ENCODE data around the gene MACC1. TPM values are rescaled to one million over a fixed set of nuclear protein-coding genes. Genes with fewer than 3 reads are reported as not detected.
A peak's percentile ranks its signal among the peaks of the same experiment; 100 is the strongest.

Gene MACC1
- total and polyA plus RNA-seq, 4 donors: 0.69 to 3.0 (median 1.7) TPM; not detected in 1

- Histone ChIP-seq H3K36me3 (ENCODE audit: control insufficient read depth in 1 of 2, insufficient read depth in 2 of 2, low read length in 1 of 2) (no peaks in the 10 kb centered on the region), H3K4me3 (ENCODE audit: low read length in 2 of 2) (no peak overlapping the region), H3K27me3 (ENCODE audit: control insufficient read depth in 1 of 2, insufficient read depth in 2 of 2, low read length in 1 of 2) (no peaks in the 10 kb centered on the region), H3K4me1 (ENCODE audit: control insufficient read depth in 1 of 2, insufficient read depth in 2 of 2, low read length in 2 of 2) (no peaks in the 10 kb centered on the region), H3K27ac (ENCODE audit: low read depth in 1 of 2, low read length in 2 of 2) (no peak overlapping the region), H3K9me3 (ENCODE audit: control insufficient read depth, low read length) (no peaks in the 10 kb centered on the region)
- ATAC-seq (ENCODE audit: low FRiP score) (no peak), DNase-seq (no peak)
- intact Hi-C loops (cut with DNase I): no loop called here
- 82 to 90% methylated on average over 2 of the region's 2 CpGs for WGBS, 2 donors
Observed at GRCh38 chr7:20111821-20112542, 105.2 kb downstream of the MACC1 start.

- Histone ChIP-seq H3K4me3 (ENCODE audit: low read length in 2 of 2) (no peak overlapping the region), H3K27me3 (ENCODE audit: control insufficient read depth in 1 of 2, insufficient read depth in 2 of 2, low read length in 1 of 2) (no peaks in the 10 kb centered on the region), H3K27ac (ENCODE audit: low read depth in 1 of 2, low read length in 2 of 2) (no peak overlapping the region), H3K9me3 (ENCODE audit: control insufficient read depth, low read length) (no peaks in the 10 kb centered on the region), H3K36me3 (ENCODE audit: control insufficient read depth in 1 of 2, insufficient read depth in 2 of 2, low read length in 1 of 2) (no peaks in the 10 kb centered on the region), H3K4me1 (ENCODE audit: control insufficient read depth in 1 of 2, insufficient read depth in 2 of 2, low read length in 2 of 2) (no peaks in the 10 kb centered on the region)
- DNase-seq (no peak), ATAC-seq (ENCODE audit: low FRiP score) (peak; percentile 42)
- intact Hi-C loops (cut with DNase I): no loop called here
- WGBS, 2 donors: 67 to 74% methylated on average over 3 of the region's 3 CpGs
Observed at GRCh38 chr7:20107582-20107981, 109.6 kb downstream of the MACC1 start.

DNA sequence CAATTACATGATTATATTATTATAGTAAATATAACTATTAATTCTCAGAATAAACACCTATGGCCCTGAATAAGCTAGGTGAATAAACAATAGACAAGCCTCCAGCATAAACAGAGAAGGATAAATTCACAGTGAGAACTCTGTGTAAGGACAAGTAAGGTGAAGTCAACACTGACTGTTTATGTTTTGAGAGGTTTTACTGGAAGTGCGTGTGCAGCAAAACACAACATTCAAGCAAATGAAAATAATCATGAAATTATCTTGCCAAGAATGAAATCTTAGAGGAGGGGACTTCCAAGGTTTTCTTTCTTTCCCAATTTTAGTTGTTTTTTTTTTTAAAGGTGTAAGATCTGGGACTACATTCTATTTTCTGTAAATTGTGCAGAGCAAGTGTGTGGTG lies 112.5 kb downstream of the MACC1 start:
- 22 to 50% methylated on average over 1 of the region's 1 CpG for WGBS, 2 donors
- H3K27me3 ChIP-seq (ENCODE audit: control insufficient read depth in 1 of 2, insufficient read depth in 2 of 2, low read length in 1 of 2): no peaks in the 10 kb centered on the region
- H3K27ac ChIP-seq (ENCODE audit: low read depth in 1 of 2, low read length in 2 of 2): no peak overlapping the region
- no peaks in the 10 kb centered on the region for H3K4me1 ChIP-seq (ENCODE audit: control insufficient read depth in 1 of 2, insufficient read depth in 2 of 2, low read length in 2 of 2)
- no peak for DNase-seq
- intact Hi-C loops (cut with DNase I): no loop called here
- H3K4me3 ChIP-seq (ENCODE audit: low read length in 2 of 2): no peak overlapping the region
- H3K9me3 ChIP-seq (ENCODE audit: control insufficient read depth, low read length): no peaks in the 10 kb centered on the region
- no peak for ATAC-seq (ENCODE audit: low FRiP score)
- H3K36me3 ChIP-seq (ENCODE audit: control insufficient read depth in 1 of 2, insufficient read depth in 2 of 2, low read length in 1 of 2): no peaks in the 10 kb centered on the region

DNA sequence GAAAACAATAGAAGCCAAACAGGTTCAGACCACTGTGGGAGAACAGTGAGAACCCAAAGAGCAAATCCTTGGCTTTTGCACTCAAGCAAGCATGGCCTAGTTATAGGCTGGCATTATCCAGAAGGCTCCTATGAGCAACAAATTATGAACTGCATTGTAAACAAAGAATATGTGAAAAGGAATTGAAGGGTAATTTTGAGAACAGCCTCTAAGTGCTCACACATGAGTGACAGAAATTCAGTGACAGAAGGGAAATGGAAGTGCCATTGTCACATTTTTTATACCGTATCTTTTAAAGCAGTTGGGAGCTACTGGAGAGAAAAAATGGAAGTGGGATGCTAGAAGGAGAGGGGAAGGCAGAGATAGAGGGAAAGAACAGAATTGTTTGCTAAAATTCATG lies 114.2 kb downstream of the MACC1 start:
- Histone ChIP-seq H3K4me1 (ENCODE audit: control insufficient read depth in 1 of 2, insufficient read depth in 2 of 2, low read length in 2 of 2) (no peaks in the 10 kb centered on the region), H3K36me3 (ENCODE audit: control insufficient read depth in 1 of 2, insufficient read depth in 2 of 2, low read length in 1 of 2) (no peaks in the 10 kb centered on the region), H3K27me3 (ENCODE audit: control insufficient read depth in 1 of 2, insufficient read depth in 2 of 2, low read length in 1 of 2) (no peaks in the 10 kb centered on the region), H3K27ac (ENCODE audit: low read depth in 1 of 2, low read length in 2 of 2) (no peak overlapping the region), H3K4me3 (ENCODE audit: low read length in 2 of 2) (no peak overlapping the region), H3K9me3 (ENCODE audit: control insufficient read depth, low read length) (no peaks in the 10 kb centered on the region)
- no peak for DNase-seq
- 36 to 37% methylated on average over 1 of the region's 1 CpG for WGBS, 2 donors
- intact Hi-C loops (cut with DNase I): no loop called here
- ATAC-seq (ENCODE audit: low FRiP score): no peak

DNA sequence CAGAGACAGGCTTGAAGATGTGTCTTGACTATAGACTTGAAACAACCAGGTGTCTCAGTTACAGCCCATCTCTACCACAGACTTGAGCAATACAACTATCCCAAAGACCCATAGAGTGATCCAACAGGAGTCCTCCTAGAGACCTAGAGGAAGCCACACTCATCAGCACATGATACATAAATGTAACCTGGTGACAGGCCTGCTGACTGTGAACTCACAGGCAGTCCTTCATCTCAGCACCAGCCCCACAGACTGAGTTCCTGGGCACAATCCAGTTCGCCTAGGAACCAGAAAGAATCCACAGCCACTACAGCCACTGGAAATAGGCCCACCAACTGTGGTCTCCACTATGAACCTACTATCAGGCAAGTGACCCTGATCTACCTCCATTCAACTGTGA lies 121.3 kb downstream of the MACC1 start:
- Histone ChIP-seq H3K4me3 (ENCODE audit: low read length in 2 of 2) (no peak overlapping the region), H3K27me3 (ENCODE audit: control insufficient read depth in 1 of 2, insufficient read depth in 2 of 2, low read length in 1 of 2) (no peaks in the 10 kb centered on the region), H3K36me3 (ENCODE audit: control insufficient read depth in 1 of 2, insufficient read depth in 2 of 2, low read length in 1 of 2) (no peaks in the 10 kb centered on the region), H3K4me1 (ENCODE audit: control insufficient read depth in 1 of 2, insufficient read depth in 2 of 2, low read length in 2 of 2) (no peaks in the 10 kb centered on the region), H3K9me3 (ENCODE audit: control insufficient read depth, low read length) (peaks cover 3% of the 10 kb centered on the region), H3K27ac (ENCODE audit: low read depth in 1 of 2, low read length in 2 of 2) (no peak overlapping the region)
- no peak for DNase-seq
- 89 to 94% methylated on average over 1 of the region's 1 CpG for WGBS, 2 donors
- no peak for ATAC-seq (ENCODE audit: low FRiP score)
- intact Hi-C loops (cut with DNase I): no loop called here

DNA sequence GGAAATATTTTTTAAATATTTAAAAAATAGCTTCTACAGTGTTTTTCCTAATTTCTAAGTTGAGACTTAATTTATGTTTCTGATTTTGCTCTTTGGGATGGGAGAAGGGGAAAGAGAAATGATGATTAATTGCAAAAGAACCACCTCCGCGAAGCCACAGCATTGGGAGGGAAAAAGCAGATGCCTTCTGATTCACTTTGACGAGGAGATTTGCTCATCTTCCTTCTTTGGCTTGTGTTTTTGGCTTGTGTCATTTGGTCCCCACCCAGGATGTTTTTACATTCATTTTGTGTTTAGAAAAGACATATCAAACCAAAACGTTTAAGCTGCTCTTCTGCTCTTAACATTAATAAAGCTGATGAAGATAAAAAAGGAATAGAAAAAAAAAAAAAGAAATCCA lies 121.7 kb downstream of the MACC1 start:
- intact Hi-C loops (cut with DNase I): no loop called here
- Histone ChIP-seq H3K36me3 (ENCODE audit: control insufficient read depth in 1 of 2, insufficient read depth in 2 of 2, low read length in 1 of 2) (no peaks in the 10 kb centered on the region), H3K27me3 (ENCODE audit: control insufficient read depth in 1 of 2, insufficient read depth in 2 of 2, low read length in 1 of 2) (no peaks in the 10 kb centered on the region), H3K4me1 (ENCODE audit: control insufficient read depth in 1 of 2, insufficient read depth in 2 of 2, low read length in 2 of 2) (no peaks in the 10 kb centered on the region), H3K9me3 (ENCODE audit: control insufficient read depth, low read length) (peaks cover 3% of the 10 kb centered on the region), H3K27ac (ENCODE audit: low read depth in 1 of 2, low read length in 2 of 2) (no peak overlapping the region), H3K4me3 (ENCODE audit: low read length in 2 of 2) (no peak overlapping the region)
- ATAC-seq (ENCODE audit: low FRiP score) (no peak), DNase-seq (no peak)
- WGBS, 2 donors: 87 to 89% methylated on average over 4 of the region's 4 CpGs

DNA sequence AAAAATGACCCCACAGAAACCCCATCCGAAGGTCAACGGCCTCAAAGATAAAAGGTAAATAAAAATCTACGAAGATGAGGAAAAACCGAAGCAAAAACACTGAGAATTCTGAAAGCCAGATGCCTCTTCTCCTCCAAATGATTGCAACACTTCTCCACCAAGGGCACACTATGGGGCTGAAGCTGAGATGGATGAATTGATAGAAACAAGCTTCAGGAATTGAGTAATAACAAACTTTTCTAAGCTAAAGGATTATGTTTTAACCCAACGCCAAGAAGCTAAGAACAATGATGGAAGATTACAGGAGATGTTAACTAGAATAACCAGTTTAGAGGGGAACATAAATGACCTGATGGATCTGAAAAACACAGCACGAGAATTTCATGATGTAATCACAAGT lies 127.8 kb downstream of the MACC1 start:
- Histone ChIP-seq H3K27me3 (ENCODE audit: control insufficient read depth in 1 of 2, insufficient read depth in 2 of 2, low read length in 1 of 2) (no peaks in the 10 kb centered on the region), H3K27ac (ENCODE audit: low read depth in 1 of 2, low read length in 2 of 2) (no peak overlapping the region), H3K9me3 (ENCODE audit: control insufficient read depth, low read length) (peaks cover 1% of the 10 kb centered on the region), H3K4me3 (ENCODE audit: low read length in 2 of 2) (no peak overlapping the region), H3K36me3 (ENCODE audit: control insufficient read depth in 1 of 2, insufficient read depth in 2 of 2, low read length in 1 of 2) (no peaks in the 10 kb centered on the region), H3K4me1 (ENCODE audit: control insufficient read depth in 1 of 2, insufficient read depth in 2 of 2, low read length in 2 of 2) (no peaks in the 10 kb centered on the region)
- no peak for ATAC-seq (ENCODE audit: low FRiP score)
- 68 to 71% methylated on average over 6 of the region's 6 CpGs for WGBS, 2 donors
- intact Hi-C loops (cut with DNase I): no loop called here
- no peak for DNase-seq

DNA sequence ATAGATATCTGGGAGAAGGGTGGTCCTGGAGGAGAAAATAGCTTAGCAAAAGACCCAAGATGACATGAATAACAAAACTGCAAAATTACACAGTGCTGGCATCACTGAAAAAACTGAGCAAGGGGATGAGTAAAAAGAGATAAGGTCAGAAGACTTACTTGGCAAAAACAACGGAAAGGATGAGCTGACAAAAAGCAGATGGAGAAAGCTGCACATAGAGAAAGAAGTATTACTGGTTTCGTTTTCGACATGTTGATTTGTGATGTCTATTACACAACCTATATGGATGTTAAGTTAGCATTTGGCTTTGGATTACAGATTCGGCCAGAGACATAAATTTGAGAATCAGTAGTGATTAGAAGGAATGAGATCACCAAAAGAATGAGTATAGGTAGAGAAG lies 132.1 kb downstream of the MACC1 start:
- no peak overlapping the region for H3K4me3 ChIP-seq (ENCODE audit: low read length in 2 of 2)
- H3K27me3 ChIP-seq (ENCODE audit: control insufficient read depth in 1 of 2, insufficient read depth in 2 of 2, low read length in 1 of 2): no peaks in the 10 kb centered on the region
- intact Hi-C loops (cut with DNase I): no loop called here
- no peak for DNase-seq
- H3K36me3 ChIP-seq (ENCODE audit: control insufficient read depth in 1 of 2, insufficient read depth in 2 of 2, low read length in 1 of 2): no peaks in the 10 kb centered on the region
- H3K27ac ChIP-seq (ENCODE audit: low read depth in 1 of 2, low read length in 2 of 2): no peak overlapping the region
- WGBS, 2 donors: 81 to 82% methylated on average over 4 of the region's 4 CpGs
- no peaks in the 10 kb centered on the region for H3K4me1 ChIP-seq (ENCODE audit: control insufficient read depth in 1 of 2, insufficient read depth in 2 of 2, low read length in 2 of 2)
- H3K9me3 ChIP-seq (ENCODE audit: control insufficient read depth, low read length): peaks cover 1% of the 10 kb centered on the region
- ATAC-seq (ENCODE audit: low FRiP score): peak; percentile 22
